ENCODE data around the gene NEAT1.
A peak's percentile ranks its signal among the peaks of the same experiment; 100 is the strongest.

DNA sequence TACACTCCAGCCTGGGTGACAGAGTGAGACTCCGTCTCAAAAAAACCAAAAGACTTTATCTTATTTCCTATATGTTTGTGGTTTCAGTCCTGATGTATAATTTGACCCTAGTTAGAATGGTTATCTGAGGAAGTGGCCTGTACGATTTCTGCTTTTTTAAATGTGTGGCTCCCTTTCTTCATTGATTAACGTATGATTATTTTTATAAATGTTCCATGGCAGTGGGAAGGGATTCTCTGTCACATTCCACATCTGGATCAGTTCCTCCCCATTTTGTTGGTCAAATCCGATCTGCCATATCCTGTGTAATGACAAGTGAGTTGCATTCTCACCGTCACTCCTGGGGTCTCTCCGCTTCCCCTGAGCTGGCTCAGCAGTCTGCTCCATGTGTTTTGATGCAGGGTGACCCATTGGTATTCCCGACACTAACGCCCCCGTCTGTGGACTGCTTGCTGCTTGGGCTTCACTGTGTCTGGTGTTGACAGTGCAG is 20.3 kb downstream of the NEAT1 start:
- TF ChIP-seq POLR2A (IDR thresholded peaks at IDR 0.05): peak in 1 of 4 donors; percentile 6
- TF ChIP-seq, protein P1, sequence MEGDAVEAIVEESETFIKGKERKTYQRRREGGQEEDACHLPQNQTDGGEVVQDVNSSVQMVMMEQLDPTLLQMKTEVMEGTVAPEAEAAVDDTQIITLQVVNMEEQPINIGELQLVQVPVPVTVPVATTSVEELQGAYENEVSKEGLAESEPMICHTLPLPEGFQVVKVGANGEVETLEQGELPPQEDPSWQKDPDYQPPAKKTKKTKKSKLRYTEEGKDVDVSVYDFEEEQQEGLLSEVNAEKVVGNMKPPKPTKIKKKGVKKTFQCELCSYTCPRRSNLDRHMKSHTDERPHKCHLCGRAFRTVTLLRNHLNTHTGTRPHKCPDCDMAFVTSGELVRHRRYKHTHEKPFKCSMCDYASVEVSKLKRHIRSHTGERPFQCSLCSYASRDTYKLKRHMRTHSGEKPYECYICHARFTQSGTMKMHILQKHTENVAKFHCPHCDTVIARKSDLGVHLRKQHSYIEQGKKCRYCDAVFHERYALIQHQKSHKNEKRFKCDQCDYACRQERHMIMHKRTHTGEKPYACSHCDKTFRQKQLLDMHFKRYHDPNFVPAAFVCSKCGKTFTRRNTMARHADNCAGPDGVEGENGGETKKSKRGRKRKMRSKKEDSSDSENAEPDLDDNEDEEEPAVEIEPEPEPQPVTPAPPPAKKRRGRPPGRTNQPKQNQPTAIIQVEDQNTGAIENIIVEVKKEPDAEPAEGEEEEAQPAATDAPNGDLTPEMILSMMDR (IDR thresholded peaks at IDR 0.05): no peak
- peak; percentile 45 to 70 for TF ChIP-seq POLR2AphosphoS5 (IDR thresholded peaks at IDR 0.05)
